NCI-H1930 (cell line): Measurements from ENCODE around the gene NOS1.

Experiments
- DNase-seq, 2 experiments: peaks; one replicate each; lab custom pipeline; 2025; lab: John Stamatoyannopoulos, UW

NOS1 gene

DNA sequence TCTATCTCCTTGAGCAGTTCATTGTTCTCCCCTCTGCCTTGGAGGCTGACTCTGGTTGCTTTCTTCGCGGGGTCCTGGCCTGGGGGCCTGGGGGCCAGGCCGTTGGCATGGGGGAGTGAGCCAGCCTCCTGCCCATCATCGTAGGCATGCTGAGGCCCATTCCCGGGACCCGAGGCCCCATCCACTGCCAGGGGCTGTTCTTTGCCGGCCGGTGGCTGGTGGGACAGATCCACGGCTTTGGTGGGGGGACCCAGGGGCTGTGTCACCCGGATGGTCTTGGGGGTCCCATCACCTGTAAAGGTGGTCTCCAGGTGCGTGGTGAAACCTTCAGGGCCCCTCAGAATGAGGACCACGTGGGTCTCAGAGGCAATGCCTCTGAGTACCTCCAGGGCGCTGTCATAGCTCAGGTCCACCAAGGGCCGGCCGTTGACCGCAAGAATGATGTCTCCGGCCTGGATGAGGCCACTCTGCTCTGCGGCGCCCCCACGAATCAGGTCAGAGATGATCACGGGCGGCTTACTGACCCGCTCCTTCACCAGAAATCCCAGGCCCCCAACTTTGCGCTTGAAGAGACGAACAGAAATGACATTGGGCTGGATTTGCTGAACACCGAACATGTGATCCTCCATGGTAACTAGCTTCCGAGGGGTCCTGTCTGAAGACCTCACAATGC, 30.8 kb downstream of the NOS1 start:
- DNase-seq = no peak

DNA sequence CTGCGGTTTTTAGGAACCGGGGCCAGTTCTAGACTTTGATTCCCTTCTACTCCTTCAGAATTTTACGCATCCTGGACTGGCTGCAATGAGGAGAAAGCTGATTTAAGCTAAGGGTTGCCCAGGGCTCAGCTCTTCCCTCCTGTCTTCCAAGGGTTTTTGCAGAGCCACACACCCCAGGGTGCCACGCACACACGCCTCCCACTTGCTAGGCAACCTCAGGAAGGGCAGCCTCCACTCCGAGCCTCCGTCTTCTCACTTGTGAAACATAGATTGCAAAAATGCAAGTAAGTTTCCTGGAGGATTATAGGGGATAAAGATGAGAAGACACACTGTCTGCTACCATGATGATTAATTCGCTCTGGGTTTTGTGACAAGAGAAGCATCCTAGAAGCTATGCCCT, 31.7 kb downstream of the NOS1 start:
- no peak for DNase-seq

DNA sequence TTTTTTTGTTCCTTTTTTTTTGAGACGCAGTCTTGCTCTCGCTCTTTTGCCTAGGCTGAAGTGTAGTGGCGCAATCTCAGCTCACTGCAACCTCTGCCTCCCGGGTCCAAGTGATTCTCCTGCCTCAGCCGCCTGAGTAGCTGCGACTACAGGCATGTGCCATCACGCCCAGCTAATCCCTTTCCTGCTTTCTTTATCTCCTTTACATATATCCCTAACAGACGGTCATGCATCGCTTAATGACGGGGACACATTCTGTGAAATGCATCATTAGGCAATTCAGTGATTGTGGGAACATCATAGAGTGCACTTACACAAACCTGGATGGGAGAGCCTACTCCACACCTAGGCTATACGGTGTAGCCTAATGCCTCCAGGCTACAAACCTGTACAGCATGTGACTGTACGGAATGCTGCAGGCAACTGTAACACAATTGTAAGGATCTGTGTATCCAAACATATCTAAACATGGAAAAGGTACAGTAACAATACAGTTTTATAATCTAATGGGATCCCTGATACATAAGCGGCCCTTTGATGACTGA, 32.8 kb downstream of the NOS1 start:
- no peak for DNase-seq

DNA sequence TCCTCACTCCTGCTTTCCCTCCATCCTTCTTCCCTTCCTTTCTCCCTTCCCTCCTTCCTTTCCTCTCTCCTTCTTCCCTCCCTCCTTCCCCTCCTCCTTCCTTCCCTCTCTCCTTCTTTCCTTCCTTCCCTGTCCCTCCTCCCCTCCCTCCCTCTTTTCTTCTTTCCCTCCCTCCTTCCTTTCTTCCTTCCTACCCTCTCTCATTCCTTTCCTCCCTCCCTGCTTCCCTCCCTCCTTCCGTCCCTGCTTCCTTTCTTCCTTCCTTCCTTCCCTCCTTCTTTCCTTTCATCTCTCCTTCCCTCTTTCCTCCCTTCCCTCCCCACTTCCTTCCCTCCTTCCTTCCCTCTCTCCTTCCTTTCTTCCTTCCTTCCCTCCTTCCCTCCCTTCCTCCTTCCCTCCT, 39.0 kb downstream of the NOS1 start:
- DNase-seq = no peak

DNA sequence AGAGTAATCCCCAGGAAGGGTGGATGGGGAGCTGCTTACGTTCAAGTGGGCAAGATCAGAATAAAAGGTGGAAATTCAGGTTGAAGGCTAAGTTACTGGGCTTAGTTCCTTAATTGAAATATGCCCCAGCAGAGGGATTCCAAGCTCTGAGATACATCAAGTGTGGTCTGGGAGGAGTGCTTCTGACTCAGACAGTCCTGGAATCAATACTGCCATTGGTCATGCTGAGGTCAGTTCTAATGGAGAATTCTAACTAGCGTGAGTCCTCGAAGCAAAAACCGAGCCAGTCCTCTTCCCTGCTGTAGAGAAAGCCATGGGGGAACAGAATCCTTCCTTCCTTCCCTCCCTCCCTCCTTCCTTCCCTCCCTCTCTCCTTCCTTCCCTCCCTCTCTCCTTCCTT, 39.9 kb downstream of the NOS1 start:
- no peak for DNase-seq

DNA sequence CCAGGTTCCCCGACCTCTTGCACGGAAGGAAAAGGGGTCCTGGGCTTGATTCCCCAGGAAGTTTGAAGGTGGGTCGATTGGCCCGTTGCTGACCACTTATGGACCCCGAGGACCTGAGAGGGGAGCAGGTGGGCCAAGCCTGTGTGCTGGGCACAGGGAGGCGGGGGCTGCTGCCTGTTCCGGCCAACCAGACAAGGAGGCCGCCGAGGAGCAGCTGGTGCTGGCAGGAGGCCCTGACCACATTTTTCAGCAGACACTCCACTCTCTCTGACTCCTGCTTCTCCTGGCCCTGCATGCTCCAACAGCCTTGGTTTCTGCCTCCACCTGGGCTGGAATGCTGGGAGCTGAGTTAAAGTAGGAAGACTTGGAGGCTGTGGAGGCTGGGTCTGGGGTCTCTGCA, 42.8 kb downstream of the NOS1 start:
- DNase-seq = no peak

DNA sequence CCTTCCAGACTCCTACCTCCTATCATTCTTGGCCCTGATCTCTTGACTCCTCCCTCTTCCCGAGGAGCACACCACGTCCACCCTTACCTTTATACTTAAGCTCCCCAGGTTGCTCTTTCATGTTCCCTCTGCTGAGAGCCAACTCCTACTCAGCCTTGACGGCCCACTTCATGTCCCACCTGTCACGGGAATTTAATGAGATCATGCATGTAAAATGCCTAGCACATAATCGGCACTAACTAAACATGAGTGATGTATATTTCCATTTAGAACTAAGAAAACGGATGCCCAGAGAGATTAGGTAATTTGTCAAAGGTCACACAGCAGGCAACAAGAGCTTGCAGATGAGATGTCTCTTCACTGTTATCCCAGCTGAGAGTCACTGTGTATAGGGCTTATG, 45.1 kb downstream of the NOS1 start:
- no peak for DNase-seq

DNA sequence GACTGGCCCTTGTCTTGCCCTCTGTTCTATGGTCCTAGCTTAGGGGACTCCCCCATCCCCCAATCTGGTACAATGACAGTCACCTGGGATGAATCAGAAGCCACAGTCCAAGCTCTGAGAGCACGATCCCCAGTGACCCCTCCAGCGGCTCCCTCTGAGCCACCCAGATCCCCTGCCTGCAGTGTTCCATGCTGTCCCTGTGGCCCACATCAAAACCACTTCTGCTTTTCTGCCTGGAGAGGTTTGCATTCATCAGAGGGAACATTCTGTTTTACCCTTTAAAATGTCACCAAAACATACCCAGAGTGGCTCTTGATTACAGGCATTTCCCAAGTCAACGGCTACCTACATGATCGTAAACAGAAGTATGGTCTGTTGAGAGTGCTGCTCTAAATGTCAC, 47.5 kb downstream of the NOS1 start:
- DNase-seq = no peak

DNA sequence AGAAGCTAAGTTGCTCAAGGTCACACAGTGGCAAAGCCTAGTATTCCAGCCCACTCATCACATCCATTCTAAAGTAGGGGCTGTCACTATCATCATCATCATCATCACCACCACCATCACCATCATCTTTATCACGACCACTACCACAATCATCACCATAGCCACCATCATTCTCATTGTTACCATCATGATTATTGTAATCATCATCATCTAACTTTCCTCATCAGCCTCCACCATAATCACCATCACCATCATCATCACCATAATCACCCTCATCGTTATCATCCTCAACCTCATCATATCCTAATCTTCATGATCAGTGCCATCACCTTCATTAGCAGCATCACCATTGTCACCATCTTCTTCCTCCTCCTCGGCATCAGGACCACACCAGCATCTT, 48.7 kb downstream of the NOS1 start:
- DNase-seq = no peak

DNA sequence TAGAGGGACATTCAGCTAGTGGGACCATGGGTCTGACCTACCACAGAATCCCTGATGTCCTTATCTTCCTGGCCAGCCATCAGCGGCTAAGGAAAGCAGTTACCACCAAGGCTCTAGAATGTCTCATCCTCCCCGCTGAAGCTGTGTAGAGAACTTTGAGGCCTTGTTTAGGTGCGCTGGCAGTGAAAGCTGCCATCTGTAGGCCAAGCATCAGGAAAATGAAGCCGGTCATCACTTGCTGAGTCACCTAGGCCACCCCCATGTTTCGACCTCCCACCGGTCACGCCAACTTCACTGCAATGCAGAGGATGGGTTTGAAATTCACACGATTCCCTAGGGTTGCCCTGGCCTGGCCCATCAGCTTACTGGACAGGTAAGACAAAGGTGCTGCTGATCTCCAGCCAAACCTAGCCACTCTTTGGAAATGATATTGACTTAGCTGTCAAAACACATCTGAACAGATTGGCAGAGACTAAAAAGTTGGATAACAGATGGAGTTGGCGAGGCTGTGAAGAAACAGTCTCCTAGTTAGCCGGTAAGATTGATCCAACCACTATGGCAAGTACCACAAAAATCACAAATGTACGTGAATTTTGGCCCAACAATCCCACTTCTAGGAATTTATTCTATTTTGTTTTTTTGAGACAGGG, 52.0 kb downstream of the NOS1 start:
- no peak for DNase-seq

DNA sequence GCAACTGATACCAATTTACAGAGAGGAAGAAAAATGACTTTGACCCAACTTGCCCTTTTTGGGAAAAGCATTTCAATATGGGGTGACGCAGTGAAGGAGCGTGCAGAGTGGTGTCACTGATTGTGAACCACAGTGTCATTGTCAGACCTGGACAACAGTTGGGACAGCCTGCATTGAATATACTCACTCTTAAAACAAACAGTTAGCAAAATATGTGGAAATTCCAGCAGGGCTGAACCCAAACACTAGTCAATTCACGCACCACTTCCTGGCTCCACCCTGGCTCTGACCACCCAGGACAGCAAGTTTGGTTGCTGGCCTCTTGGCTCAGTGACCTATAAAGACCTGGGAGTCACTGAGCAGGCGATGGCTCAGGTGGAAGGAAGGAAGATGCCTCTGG, 61.3 kb downstream of the NOS1 start:
- no peak for DNase-seq

DNA sequence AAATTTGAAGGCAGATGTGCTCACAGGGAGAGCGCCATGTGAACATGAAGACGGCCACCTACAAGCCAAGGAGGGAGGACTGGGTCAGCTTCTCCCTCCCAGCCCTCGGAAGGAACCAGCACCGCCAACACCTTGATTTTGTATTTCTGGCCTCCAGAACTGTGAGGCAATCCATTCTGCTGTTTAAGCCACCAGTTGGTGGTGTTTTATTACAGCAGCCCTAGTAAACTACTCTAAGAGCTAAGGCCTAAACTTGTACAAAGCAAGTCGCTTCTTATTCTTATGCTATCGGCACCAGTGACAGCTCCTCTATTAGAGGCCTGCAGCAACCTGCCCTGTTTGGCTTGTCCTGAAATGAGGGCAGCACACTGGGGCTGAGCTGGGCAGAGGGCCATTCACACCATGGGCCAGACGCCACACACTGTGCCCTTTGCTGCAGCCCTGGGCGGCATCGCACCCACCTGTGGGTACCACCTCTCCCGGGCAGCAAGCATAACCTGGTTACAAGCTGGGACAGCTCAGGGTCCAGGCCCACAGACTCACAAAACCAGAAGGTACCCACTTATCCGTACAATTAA, 62.7 kb downstream of the NOS1 start:
- no peak for DNase-seq

DNA sequence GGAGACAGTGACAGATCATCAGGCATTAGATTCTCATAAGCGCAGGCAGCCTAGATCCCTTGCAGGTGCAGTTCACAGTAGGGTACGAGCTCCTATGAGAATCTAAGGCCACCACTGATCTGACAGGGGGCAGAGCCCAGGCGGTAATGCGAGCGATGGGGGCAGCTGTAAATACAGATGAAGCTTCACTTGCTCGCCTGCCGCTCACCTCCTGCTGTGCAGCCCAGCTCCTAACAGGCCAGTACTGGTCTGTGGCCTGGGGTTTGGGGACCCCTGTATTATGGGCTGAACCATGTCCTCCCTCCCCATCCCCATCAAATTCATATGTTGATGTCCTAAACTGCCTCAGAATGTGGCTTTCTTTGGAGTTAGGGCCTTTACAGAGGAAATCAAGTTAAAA, 63.2 kb downstream of the NOS1 start:
- DNase-seq = no peak

DNA sequence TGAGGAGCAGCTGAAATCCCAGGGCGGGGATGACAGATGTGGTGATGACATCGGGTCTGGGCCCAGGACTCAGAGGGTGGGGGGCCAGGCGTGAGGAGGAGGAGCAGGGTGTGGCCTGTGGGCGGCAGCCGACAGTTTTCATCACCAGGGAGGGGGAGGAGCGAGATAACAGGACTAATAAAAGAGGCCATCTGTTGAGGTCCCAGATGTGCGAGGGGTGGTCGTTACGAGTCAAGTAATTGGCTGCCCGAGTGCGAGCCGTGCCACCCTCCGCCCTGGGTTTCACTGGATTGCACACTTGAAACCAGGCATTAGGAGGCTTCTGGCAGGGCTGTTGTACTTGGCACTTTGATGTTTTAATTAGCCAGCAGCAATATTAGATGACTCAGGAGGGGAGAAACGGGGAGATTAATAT, 67.2 kb downstream of the NOS1 start:
- no peak for DNase-seq

DNA sequence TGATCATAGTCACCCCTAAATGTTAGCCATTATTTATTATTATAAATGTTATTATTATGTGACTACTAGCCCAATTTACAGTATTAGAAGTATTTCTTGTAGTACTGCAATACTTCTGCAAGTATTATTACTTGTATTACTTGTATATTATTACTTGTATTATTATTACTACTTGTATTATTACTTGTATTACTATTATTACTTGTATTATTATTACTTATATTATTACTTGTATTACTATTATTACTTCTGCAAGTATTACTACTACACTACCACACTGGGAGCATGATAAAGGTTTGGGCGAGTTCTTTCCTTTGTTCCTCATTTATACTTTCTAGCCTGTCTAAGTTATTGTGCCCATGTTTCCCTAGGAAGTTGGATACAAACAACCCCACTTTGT, 67.9 kb downstream of the NOS1 start:
- DNase-seq = no peak

DNA sequence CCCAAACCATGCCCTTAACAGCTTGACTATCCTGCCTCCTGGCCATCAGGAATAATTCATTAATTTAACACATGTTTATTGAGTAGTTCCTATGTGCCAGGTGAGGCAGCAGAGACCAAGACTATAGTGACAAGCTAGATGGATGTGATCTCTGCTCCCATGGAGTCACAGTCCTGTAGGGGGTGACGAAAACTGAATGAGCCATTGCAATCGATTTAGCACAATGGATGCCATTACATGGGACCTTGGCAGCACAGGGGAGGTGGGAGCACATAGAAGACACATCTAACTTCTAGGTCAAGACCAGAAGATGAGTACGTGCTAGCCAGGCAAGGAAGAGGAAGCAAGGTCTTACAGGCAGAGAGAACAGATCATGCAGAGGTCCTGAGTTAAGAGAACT, 68.7 kb downstream of the NOS1 start:
- DNase-seq = no peak

DNA sequence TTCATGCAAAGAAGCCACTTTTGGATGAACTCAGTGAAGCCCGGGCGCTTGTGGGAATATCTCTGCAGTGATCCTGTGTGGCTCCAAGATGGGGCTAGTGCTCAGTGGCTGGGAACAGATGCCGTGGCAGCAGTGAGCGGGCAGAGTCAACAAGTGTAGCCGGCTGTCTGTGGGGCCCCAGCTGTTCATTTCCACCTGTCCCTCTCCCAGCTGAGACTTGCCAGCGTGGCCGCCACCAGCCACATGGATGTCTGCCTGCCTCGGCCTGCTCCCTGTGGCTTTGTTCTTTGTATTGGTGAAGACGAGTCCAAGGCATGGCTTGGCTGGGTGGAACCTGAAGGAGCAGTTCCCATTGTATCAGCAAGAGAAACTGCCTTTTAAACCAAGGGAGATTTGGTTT, 77.3 kb downstream of the NOS1 start:
- no peak for DNase-seq

DNA sequence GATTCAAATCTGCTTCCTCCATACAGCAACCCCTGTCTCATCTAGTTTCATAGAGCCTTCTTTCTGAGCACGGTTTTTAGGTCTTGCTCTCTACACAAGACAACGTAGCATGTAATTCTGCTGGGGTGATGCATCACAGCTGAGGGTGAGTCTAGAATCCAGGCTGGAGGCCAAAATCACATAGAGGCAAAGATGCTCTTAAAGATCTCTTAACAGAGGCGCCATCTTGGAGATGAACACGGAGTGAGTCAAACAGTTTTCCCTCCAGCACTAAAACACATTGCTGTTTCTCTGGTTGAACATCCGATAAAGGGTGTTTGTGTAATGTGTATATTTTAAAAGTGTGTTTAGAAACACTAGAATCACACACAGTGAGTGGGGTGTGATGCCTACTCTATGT, 78.9 kb downstream of the NOS1 start:
- DNase-seq = no peak

DNA sequence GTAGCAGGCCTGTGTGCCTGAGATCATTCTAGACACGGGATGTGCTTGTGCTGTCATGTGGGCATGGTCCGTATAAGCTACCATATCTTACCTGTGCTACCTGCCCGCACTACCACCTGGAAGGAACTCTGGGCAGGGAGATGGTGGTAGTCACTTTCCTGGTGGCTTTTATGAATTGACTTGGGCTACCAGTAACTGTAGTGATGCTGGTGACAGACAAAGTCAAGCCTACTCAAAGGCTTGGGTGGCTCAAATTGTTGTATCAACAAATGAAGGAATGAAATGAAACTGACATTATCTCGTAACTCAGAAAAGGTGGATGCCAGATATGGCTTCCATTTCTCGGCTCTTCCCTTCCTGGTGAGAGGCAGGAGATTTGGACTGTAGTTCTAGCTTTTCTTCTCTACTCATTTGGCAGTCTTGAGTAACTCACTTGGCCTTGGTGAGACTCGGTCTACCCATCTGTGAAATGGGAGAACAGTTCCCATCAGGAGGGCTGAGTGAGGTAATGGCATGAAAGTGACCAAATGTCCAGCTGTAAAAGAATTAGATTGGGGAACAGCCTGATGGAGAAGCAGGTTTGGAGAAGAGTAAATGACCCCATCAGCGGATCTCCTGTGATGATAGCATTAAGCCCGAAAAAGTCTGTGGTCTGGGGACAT, 81.3 kb downstream of the NOS1 start:
- DNase-seq = no peak

DNA sequence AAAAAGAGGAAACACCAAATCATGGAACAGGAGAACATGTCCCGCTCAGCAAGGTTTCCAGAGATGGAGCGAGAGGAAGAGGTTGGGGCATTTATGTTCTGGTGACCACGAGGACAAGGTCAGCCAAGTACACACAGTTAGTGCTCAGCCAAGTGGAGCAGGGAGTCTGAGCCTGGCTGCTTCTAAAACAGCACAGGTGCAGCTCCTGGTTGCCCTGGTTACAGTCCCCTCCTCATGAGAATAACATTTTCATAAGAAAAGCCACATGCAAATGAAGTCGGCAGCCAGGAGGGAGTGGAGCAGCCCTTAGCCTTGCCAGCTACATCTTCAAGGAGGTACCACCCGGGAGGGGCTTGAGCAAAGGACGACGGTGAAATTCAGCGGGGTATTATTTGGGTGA, 81.8 kb downstream of the NOS1 start:
- DNase-seq = no peak

DNA sequence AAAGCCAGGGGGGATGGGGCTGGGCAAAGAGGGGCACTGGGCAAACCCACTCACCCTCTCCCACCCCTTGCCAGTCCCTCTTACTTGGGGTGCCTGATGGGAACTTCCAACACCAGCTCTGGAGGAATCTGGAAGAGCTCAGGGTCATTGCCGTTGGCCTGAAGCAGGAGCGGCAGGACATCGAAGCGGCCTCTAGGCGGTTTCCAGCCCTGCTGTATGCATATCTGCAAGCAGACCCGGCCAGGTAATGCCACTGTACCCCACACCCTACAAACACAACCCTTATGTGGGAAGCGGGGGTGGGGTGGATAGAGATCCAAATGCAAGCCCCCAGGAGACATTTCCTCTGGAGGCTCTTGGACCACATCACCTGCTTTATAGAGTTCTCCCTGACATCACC, 83.6 kb downstream of the NOS1 start:
- DNase-seq = no peak

DNA sequence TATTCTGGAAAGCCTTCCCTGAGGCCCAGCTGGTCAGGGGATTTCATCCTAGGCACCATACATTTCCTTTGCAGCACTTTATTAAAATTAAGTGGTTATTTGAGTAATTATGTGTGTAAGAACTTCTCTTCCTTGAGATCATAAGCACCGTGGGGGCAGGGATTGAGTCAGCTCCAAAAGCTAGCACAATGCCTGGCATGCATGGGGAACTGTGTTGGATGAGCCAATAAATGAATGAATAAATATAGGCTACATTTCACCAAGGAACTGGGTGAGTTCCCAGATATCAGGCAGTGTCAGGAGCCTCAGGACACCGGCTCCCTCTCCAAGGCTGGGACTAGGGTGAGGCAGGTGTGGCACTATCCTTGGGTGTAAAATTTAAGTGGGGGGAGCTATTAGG, 88.3 kb downstream of the NOS1 start:
- no peak for DNase-seq

DNA sequence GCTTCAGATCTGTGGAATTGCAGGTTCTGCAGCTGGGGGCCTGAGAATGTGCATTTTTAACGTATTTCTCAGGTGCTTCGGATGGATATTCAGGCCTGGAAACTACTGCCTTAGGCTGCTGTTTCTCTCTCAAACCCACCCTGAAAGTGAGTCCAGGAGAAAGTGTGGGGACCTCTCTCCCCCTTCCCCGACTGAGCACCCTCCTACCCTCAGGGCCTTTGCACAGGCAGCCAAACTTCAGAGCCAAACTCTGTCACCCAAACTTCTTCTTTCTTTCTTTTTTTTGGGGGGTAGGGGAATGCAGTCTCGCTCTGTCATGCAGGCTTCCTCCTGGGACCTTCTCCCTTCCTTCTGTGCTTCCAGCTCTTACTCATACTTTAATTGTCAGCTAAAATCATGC, 88.7 kb downstream of the NOS1 start:
- DNase-seq = no peak
